HepG2 (cell line): ENCODE measurements around the gene FHIT. TPM values are rescaled to one million over a fixed set of nuclear protein-coding genes. Genes with fewer than 3 reads are reported as not detected.

ENCODE experiments used
- ATAC-seq: fragments of 200-7000 bp; cut with Tn5 transposase; 3 replicates; pipeline ENCODE4 v1.9.1; 2020; ENCODE audit warnings: mild to moderate bottlenecking, moderate library complexity
- BruUV-seq: library from RNA; stranded (reverse); fragments of 400-500 nt; replicated peaks from 2 replicates; lab custom pipeline; 2021; lab: Mats Ljungman, UMichigan
- CTCF ChIA-PET: fragments of 300-600 bp; formaldehyde crosslinking; extraction: SDS; loops from one replicate; lab custom pipeline; 2021; ENCODE audit warnings: low total read pairs, inconsistent platforms, low intra/inter-chr PET ratio; lab: Yijun Ruan, JAX
- POLR2A ChIA-PET: fragments of 350-600 bp; sonication (Branson Sonifier 250); formaldehyde crosslinking; loops from one replicate; lab custom pipeline; 2020; ENCODE audit warnings: antibody characterized with exemption, inconsistent platforms; lab: Yijun Ruan, JAX
- DNase-seq: peaks from one replicate; pipeline ENCODE4 v3.0.0-alpha.2; 2015; ENCODE audit warnings: low spot score
- FAIRE-seq: peaks from 3 replicates; lab custom pipeline; 2011; peaks lifted over from hg19 to GRCh38; lab: Jason Lieb, UNC
- H2AFZ ChIP-seq: one replicate; pipeline ENCODE4 v1.6.1; 2011; ENCODE audit warnings: low read length, inconsistent platforms
- H3K27ac ChIP-seq: fragments of 300-600 bp; 3 replicates; pipeline ENCODE4 v1.8.0; 2011; ENCODE audit warnings: mixed run types, mild to moderate bottlenecking, mixed read lengths, low read length, inconsistent platforms; ENCODE audit not compliant: insufficient read depth; ENCODE audit errors: extremely low read length
- H3K27me3 ChIP-seq, 2 experiments: fragments of 200-600 bp in 1 of 2; 2 replicates in 1 of 2; 3 replicates in 1 of 2; pipeline versions ENCODE4 v1.6.0 to v1.8.0; 2011; ENCODE audit warnings: low read length in 2 of 2, mild to moderate bottlenecking in 2 of 2, moderate library complexity in 2 of 2, inconsistent platforms in 1 of 2; ENCODE audit not compliant: insufficient read depth in 2 of 2, control insufficient read depth in 1 of 2
- H3K36me3 ChIP-seq, 2 experiments: fragments of 200-600 bp in 1 of 2; replicated peaks in 1 of 2; 2 replicates in 1 of 2; 3 replicates in 1 of 2; pipeline versions ENCODE4 v1.5.1 to v1.8.0; 2011; ENCODE audit warnings: low read length in 2 of 2, inconsistent platforms in 1 of 2; ENCODE audit not compliant: insufficient read depth in 2 of 2, control insufficient read depth in 1 of 2
- H3K4me1 ChIP-seq: 2 replicates; pipeline ENCODE4 v1.5.1; 2012; ENCODE audit warnings: low read length, inconsistent platforms; ENCODE audit not compliant: insufficient read depth
- H3K4me2 ChIP-seq: 2 replicates; pipeline ENCODE4 v1.6.0; 2011; ENCODE audit warnings: low read depth, low read length, inconsistent platforms
- H3K4me3 ChIP-seq, 3 experiments: fragments of 200-600 bp in 1 of 3; sonication (generic), shearing (Covaris generic) in 1 of 3; replicated peaks in 1 of 3; 2 replicates each; pipeline ENCODE4 v1.5.1; 2011 to 2016; ENCODE audit warnings: low read length in 3 of 3, inconsistent platforms in 2 of 3, low read depth in 2 of 3, mild to moderate bottlenecking in 2 of 3, control low read depth in 1 of 3, mixed read lengths in 1 of 3; ENCODE audit not compliant: insufficient read depth in 1 of 3
- H3K79me2 ChIP-seq: one replicate; pipeline ENCODE4 v1.6.1; 2011; ENCODE audit warnings: low read length, inconsistent platforms; ENCODE audit not compliant: insufficient read depth
- H3K9ac ChIP-seq: 2 replicates; pipeline ENCODE4 v1.6.0; 2011; ENCODE audit warnings: mild to moderate bottlenecking, low read depth, low read length, inconsistent platforms; ENCODE audit not compliant: insufficient read depth
- H3K9me3 ChIP-seq: 2 replicates; pipeline ENCODE4 v1.5.1; 2012; ENCODE audit warnings: mild to moderate bottlenecking, low read length
- H4K20me1 ChIP-seq: 2 replicates; pipeline ENCODE4 v1.6.0; 2011; ENCODE audit warnings: inconsistent platforms, mild to moderate bottlenecking, low read length, moderate library complexity; ENCODE audit not compliant: insufficient read depth
- AGO1 ChIP-seq: fragments of 200-400 bp; formaldehyde crosslinking; IDR thresholded peaks from 2 replicates; pipeline ENCODE4 v1.6.1; 2017; ENCODE audit warnings: mild to moderate bottlenecking, low read depth, low read length, moderate library complexity; ENCODE audit not compliant: poor library complexity, severe bottlenecking
- CSRNP1 ChIP-seq: sonication (generic); formaldehyde crosslinking; IDR thresholded peaks from 2 replicates; pipeline ENCODE4 v1.8.1; 2023; ENCODE audit warnings: mild to moderate bottlenecking, missing genetic modification reagents
- LBX2 ChIP-seq: sonication (generic); formaldehyde crosslinking; IDR thresholded peaks from 2 replicates; pipeline ENCODE4 v1.5.0; 2020; ENCODE audit warnings: missing genetic modification reagents, mild to moderate bottlenecking, borderline replicate concordance
- NFYB ChIP-seq: sonication (generic); formaldehyde crosslinking; IDR thresholded peaks from 2 replicates; pipeline ENCODE4 v1.4.0; 2020; ENCODE audit warnings: missing genetic modification reagents
- SAFB2 ChIP-seq: sonication (generic); formaldehyde crosslinking; IDR thresholded peaks from 2 replicates; pipeline ENCODE4 v1.5.1; 2020; ENCODE audit warnings: missing genetic modification reagents, low read depth, mild to moderate bottlenecking, borderline replicate concordance
- SNAPC4 ChIP-seq: sonication (generic); formaldehyde crosslinking; IDR thresholded peaks from 2 replicates; pipeline ENCODE4 v1.4.0; 2020; ENCODE audit warnings: mild to moderate bottlenecking, missing genetic modification reagents
- ZBTB14 ChIP-seq: sonication (generic); formaldehyde crosslinking; IDR thresholded peaks from 2 replicates; pipeline ENCODE4 v1.4.0; 2020; ENCODE audit warnings: missing genetic modification reagents
- ZBTB38 ChIP-seq: sonication (generic); formaldehyde crosslinking; IDR thresholded peaks from 2 replicates; pipeline ENCODE4 v1.5.1; 2020; ENCODE audit warnings: mild to moderate bottlenecking, missing genetic modification reagents
- ZFAT ChIP-seq: sonication (generic); formaldehyde crosslinking; conservative IDR thresholded peaks from 2 replicates; pipeline ENCODE4 v1.8.1; 2023; ENCODE audit warnings: missing genetic modification reagents, inconsistent platforms
- ZNF672 ChIP-seq: sonication (generic); formaldehyde crosslinking; IDR thresholded peaks from 2 replicates; pipeline ENCODE4 v1.8.1; 2022; ENCODE audit warnings: missing genetic modification reagents
- ZNF792 ChIP-seq: IDR thresholded peaks from 2 replicates; pipeline ENCODE4 v1.6.1; 2016
- ZNF850 ChIP-seq: sonication (generic); formaldehyde crosslinking; conservative IDR thresholded peaks from 2 replicates; pipeline ENCODE4 v1.9.0; 2021; ENCODE audit warnings: mild to moderate bottlenecking, missing genetic modification reagents
- ZSCAN30 ChIP-seq: sonication (generic); formaldehyde crosslinking; IDR thresholded peaks from 2 replicates; pipeline ENCODE4 v1.5.0; 2020; ENCODE audit warnings: mild to moderate bottlenecking, missing genetic modification reagents
- WGBS: methylation state at CpG from one replicate; pipeline ENCODE4 v1.1.6; 2017; ENCODE audit warnings: low lambda C conversion rate; 5-methylcytosine and 5-hydroxymethylcytosine counted together
- in situ Hi-C: cut with HindIII; loops from 2 replicates; pipeline ENCODE4 v1.10.0; 2017; ENCODE audit warnings: low pct_unique_long_range_greater_than_20kb; ENCODE audit not compliant: extremely low pct_ligation_motif_present
- intact Hi-C: fragments of 100-400 bp; cut with micrococcal nuclease; formaldehyde crosslinking; loops from one replicate; pipeline ENCODE4 v1.10.0; 2022; ENCODE audit not compliant: unreplicated experiment
- polyA plus RNA-seq, 8 experiments: library from polyadenylated mRNA; depleted of rRNA in 3 of 8; stranded (reverse) in 7 of 8; unstranded in 1 of 8; fragments of >200 nt; fragmentation: Illumina TruSeq in 4 of 8; extraction: Trizol in 4 of 8; gene quantifications; 2 replicates each; pipeline versions ENCODE4 v1.2.1 to v1.2.3, GENCODE V29; 2011 to 2016; ENCODE audit warnings: low read depth in 4 of 8, missing spikeins in 1 of 8, mixed read lengths in 1 of 8; ENCODE audit not compliant: insufficient read depth in 1 of 8
- total RNA-seq, 5 experiments: library from RNA; depleted of rRNA; stranded (reverse); fragments of >200 nt; fragmentation: Illumina TruSeq; extraction: Trizol; gene quantifications; 2 replicates each; pipeline ENCODE4 v1.2.3, GENCODE V29; 2016; ENCODE audit warnings: low read depth in 1 of 5

Gene FHIT
- total and polyA plus RNA-seq, 2 of the 13 experiments (the other 11 are each of a cell fraction or from before 2014, with no cell fraction given) = 4.0 to 4.6 TPM

- H3K4me1 ChIP-seq = no peaks in the 10 kb centered on the region
- H2AFZ ChIP-seq = no peak overlapping the region
- DNase-seq = no peak
- H3K79me2 ChIP-seq = no peaks in the 10 kb centered on the region
- CTCF ChIA-PET = no interaction called here
- no peaks in the 10 kb centered on the region for H4K20me1 ChIP-seq
- H3K9me3 ChIP-seq = no peaks in the 10 kb centered on the region
- TF ChIP-seq ZNF672 (CRISPR knock-in tag) = no peak
- TF ChIP-seq ZBTB38 (CRISPR knock-in tag) = no peak
- no peak for TF ChIP-seq LBX2 (CRISPR knock-in tag)
- no peak for TF ChIP-seq ZNF850 (CRISPR knock-in tag)
- TF ChIP-seq NFYB = no peak
- no peak for TF ChIP-seq SNAPC4
- TF ChIP-seq ZNF792 (CRISPR knock-in tag) = no peak
- TF ChIP-seq CSRNP1 (CRISPR knock-in tag) = no peak
- TF ChIP-seq ZFAT (CRISPR knock-in tag) = no peak
- TF ChIP-seq ZSCAN30 (CRISPR knock-in tag) = no peak
- TF ChIP-seq SAFB2 (CRISPR knock-in tag) = no peak
- no peak for TF ChIP-seq ZBTB14 (CRISPR knock-in tag)
- TF ChIP-seq AGO1 = no peak
- TF ChIP-seq, all 625 proteins: peak for 0
- POLR2A ChIA-PET = no interaction called here
- in situ Hi-C loops (no loop called here), intact Hi-C loops (no loop called here)
- Histone ChIP-seq H3K9ac (no peak overlapping the region), H3K4me3 (no peak overlapping the region), H3K4me2 (no peak overlapping the region), H3K36me3 (no peaks in the 10 kb centered on the region), H3K27ac (no peak overlapping the region), H3K27me3 (no peaks in the 10 kb centered on the region)
- FAIRE-seq = no peak
- no TSS peak for BruUV-seq
- ATAC-seq = no peak
- WGBS = 59% methylated on average over 2 of the region's 2 CpGs
Observed at GRCh38 chr3:59726279-59726678, 1525.0 kb downstream of the FHIT start.
